HG03575 (cell line): ENCODE data around the gene ELOB.

Experiments used
- ATAC-seq: cut with Tn5 transposase; IDR thresholded peaks from one replicate; pipeline ENCODE4 v1.9.1; 2021; ENCODE audit not compliant: unreplicated experiment, insufficient number of reproducible peaks, low FRiP score; ENCODE audit errors: extremely low read depth

Gene ELOB

DNA sequence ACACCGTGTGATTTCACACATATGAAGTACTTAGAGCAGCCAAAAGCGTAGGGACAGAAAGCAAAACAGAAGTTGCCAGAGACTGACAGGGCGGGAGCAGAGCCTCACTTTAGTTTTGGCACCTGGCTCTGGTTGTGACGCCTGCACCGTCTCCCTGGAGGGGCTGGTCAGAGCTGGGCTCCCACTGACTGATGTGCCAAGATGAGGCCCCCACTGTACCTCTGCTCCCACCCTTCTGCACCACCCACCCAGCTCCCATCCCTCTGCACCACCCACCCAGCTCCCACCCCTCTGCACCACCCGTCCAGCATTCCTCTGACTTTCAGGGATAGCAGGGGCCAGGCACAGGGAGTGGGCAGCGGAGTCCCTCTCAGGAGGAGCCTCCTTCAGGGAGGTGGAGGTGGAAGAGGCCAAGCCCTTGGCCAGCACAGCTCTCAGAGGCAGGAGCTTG lies 36.7 kb upstream of the ELOB start:
- no peak for ATAC-seq

DNA sequence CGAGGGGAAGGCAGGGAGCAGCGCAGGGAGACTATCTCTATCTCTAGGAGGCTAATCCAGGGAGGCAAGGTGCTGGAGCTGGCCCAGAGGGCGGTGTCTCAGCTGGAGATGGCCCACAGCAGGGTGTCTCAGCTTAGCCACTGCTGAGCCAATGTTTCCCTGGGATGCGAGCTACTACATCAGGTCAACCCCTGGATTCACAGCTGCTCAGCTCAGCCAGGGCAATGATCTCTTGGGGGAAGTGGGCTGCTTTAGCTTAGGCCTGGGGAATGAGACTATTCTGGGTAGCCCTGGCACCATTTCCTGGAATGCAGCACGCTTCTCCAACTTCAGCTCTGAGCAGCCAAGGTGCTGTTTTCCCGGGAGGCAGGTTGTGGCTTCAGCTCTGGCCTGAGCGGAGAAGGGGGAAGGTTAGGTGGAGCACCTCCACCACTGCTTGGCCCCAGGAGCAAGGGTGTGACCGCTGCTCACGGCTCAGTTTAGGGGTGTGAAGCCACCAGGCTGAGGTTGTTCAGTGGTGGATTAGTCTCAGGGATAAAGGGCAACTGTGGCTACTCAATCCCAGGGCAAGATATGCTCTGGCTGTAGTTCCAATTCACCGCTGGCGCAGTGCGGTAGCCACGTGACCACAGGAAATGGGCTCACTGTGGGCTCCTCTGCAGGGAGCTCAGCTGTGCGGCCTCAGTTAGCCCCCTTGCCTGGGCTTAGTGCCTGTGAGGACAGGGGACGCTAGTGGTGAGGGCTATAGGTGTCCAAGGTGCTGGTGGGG lies 34.8 kb upstream of the ELOB start:
- no peak for ATAC-seq

DNA sequence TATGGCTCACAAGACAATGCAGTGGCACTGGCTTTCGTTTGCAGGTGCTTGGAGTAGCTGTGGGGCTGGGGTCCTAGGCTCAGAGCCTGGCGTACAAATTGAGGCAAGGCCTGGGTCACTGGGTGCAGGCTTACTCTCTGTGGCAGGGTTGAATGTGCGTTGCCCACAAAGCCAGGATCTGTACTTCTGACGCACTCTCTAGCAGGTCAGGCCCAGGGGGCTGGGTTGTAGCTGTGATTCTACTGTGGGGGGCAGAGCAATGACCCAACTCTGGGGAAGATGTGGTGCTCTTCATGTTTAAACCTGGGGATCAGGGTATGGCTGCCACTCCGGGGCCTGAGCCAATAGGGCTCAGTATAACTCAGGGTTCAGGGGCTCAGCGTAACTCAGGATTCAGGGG lies 33.6 kb upstream of the ELOB start:
- no peak for ATAC-seq

DNA sequence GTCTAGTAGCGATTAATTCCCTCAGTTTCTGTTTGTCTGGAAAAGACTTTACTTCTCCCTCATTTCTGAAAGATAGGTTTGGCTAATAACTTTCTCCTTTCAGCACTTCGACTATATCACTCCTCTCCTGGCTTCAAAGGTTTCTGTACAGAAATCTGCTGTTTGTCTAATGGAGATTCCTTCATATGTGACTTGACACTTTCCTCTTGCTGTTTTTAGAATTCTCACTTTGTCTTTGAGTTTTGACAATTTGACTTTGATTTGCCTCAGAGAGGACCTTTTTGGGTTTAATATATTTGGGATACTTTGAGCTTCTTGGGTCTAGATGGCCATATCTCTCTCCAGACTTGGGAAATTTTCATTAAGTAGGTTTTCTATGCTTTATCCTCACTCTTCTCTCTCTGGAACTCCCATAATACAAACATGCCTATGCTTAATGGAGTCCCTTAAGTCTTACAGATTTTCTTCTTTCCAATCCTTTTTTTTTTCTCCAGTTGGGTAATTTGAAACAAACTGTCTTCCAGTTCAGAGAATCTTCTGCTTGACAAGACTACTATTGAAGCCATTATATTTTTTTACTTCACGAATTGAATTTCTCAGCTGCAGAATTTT lies 32.2 kb upstream of the ELOB start:
- ATAC-seq, result no peak

DNA sequence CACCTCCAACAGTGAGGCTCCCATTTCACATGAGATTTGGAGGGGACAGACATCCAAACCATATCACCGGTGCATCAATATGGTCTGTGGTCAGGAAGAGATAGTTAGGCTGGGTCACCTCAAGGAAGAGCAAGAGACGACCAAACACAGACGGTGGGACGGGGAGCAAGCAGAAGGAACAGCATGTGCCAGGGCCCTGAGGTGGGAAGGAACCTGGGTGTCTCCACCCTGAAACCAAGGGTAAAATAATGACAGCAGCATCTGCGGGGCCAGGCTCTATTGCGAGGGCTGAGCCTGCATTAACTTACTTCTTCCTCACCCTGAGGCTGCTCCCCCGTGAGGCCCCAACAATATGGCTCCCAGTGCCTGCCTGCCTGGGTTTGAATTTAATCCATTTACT lies 31.1 kb upstream of the ELOB start:
- ATAC-seq, result no peak

DNA sequence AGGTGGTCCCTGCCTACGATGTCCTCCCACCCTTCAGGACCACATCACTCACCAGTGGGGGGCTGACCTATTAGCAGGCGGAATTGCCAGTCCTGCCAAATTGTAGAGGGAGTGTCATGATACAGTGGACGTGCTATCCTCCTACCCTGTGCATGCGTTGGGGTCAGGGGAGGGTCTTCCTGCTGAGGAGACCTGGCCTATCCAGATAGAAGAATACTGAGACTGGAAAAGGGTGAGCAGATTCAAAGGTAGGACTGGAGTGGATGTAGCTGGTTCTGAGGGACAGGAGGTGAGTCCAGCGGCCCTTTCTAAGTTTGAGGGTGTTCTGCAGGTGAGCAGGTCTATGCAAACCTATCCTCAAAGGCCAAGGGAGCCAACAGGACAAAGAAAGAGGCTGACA lies 29.2 kb upstream of the ELOB start:
- no peak for ATAC-seq

DNA sequence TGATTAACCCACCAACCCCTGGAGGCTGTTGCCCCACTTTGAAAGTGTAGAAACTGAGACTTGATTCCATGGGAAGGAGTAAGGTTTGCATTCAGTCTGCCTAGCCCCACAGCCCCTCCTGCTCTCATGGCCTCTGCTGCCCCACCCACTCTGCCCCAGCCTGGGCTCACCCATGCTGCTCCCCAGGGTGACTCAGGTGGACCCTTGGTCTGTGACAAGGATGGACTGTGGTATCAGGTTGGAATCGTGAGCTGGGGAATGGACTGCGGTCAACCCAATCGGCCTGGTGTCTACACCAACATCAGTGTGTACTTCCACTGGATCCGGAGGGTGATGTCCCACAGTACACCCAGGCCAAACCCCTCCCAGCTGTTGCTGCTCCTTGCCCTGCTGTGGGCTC lies 27.6 kb upstream of the ELOB start:
- no peak for ATAC-seq

DNA sequence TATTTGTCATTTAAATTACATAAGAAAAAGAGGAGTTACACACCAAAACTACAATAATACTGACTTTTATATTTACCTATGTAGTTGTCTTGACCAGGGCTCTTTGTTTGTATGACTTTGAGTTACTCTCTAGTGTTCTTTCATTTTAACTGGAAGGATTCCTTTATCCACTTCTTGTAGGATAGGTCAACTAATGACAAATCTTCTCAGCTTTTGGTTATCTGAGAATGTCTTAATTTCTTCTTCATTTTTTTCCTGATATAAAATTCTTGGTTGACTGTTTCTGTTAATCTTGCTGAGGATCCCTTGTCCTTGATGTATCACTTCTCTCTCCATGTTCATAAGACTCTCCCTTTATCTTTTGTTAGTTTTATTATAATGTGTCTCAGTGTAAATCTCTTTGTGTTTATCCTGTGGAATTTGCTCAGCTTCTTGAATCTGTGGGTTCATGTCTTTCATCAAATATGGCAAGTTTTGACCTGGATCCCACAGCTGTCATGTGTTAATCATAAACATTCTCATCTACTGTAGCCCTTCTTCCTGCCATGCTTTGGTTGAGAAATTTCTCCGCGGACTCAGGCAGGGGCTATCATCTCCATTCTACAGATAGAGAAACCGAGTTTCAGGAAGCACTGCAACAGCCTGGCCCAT lies 26.6 kb upstream of the ELOB start:
- no peak for ATAC-seq

DNA sequence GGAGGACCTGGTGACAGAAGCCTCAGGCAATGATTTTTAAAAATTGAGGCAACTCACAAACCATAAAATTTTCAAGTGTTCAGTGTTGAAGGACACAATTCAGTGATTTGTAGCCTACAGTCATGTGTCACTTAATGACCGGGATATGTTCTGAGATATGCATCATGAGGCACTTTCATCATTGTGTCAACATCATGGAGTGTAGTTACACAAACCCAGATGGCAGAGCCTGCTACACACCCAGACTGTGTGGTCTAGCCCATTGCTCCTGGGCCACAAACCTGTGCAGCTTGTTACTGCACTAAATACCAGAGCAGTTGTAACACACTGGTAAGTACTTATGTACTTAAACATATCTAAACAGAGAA lies 22.8 kb upstream of the ELOB start:
- no peak for ATAC-seq

DNA sequence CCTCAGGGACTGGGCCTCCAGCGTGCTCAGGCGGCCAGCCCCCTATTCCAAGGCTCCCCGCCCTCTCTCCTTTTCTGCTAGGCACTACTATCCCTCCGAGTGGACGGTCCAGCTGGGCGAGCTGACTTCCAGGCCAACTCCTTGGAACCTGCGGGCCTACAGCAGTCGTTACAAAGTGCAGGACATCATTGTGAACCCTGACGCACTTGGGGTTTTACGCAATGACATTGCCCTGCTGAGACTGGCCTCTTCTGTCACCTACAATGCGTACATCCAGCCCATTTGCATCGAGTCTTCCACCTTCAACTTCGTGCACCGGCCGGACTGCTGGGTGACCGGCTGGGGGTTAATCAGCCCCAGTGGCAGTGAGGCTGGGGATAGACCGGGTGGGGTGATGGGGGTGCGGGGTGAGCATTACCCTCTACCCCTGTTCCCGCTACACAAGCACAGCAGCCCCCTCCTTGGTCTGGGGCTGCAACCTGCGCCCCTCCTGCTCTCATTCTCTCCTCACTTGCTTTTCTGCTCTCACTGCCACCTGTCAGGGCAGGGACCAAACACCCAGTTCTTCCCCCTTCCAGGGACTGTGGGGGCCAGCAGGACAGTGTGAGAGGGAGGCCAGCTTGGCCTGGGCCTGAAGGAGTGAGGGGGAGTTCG lies 22.3 kb upstream of the ELOB start:
- no peak for ATAC-seq

DNA sequence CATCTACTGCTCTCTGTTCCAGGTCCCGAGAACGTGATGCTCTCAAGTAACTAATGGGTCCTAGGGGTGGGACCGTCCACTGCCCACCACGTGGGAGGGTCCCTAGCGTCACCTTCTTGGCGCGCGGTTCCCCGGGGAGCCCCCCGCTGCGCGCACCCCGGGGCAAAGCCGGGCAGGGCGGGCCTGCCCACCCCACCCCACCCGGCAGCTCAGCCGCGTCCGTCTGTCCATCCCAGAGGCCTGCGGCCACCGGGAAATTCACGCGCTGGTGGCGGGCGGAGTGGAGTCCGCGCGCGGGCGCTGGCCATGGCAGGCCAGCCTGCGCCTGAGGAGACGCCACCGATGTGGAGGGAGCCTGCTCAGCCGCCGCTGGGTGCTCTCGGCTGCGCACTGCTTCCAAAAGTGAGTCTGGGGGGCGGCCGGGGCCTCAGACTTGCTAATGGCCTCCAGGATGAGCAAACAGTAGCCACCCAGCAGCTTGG lies 21.7 kb upstream of the ELOB start:
- ATAC-seq, result no peak

DNA sequence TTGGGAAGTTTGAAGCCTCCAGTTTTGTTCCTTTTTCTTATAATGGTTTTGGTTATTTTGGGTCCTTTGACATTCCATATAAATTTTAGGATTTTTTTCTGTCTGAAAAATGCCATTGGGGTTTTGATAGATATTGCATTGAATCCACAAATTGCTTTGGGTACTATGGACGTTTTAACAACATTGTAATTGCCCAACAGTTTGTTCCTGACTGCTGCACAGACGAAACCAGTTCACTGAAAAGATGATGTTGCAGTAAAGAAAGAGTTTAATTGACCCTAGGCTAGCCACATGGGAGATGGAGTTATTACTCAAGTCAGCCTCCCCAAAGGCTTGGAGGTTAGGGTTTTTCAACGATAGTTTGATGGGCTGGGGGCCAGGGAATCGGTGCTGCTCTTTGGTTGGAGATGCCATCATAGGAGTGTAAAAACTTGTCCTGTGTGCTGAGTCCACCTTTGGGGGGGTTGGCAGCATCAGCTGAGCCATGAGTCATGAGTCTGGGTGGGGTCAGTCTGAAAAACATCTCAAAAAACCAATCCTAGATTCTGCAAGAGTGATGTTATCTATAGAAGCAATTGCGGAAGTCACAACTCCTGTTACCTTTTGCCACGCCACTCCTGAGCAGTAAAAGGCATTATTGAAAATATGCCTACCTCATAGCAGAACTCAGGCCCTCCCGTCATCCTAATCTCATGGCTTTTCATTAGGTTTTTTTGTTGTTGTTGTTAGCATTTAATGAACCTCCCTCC lies 18.5 kb upstream of the ELOB start:
- no peak for ATAC-seq

DNA sequence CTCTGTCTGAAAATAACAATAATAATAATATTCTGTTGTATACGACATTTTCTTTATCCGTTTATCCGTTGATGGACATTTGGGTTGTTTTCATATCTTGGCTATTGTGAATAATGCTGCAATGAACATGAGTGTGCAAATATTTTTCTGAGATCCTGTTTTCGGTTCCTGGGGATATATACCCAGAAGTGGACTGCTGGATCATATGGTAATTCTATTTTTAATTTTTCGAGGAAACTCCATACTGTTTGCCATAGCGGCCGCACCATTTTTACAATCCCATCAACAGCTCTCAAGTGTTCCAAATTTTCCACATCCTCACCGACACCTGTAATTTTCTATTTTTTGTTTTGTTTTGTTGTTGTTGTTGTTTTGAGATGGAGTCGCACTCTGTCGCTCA lies 15.9 kb upstream of the ELOB start:
- ATAC-seq, result no peak

DNA sequence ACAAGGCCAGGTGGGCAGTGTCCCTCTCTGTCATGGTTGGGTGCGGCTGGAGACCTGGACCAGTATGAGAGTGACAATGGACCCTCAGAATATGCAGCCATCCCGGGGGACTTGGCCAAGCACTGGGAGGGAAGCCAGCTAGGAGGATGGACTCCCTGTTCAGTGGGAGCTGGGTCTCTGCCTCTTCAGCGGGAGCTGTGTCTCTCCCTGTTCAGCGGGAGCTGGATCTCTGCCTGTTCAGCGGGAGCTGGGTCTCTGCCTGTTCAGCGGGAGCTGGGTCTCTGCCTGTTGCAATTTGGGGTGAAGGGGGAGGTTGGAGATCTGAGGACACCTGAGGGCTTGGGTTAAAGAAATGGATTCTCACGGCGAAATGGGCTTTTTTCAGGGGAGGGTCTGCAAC lies 14.1 kb upstream of the ELOB start:
- no peak for ATAC-seq

DNA sequence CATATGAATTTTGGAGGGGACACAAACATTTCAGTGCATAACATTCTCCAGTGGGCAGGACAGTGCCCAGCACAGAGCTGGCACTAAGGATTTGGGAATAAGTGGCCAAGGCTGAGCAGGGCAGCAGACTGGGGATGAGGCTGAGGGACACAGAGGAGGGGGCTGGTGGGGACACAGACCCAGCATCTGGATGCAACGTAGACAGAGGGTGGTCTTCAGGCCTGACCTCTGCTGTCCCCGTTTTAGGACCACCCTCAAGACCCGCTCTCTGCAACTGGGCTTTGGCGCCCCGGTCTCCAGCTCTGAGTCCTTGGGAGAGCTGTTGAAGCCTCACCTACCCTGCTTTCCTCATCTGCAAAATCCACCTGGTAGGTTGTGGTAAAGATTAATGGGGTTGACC lies 13.6 kb upstream of the ELOB start:
- ATAC-seq, result no peak

DNA sequence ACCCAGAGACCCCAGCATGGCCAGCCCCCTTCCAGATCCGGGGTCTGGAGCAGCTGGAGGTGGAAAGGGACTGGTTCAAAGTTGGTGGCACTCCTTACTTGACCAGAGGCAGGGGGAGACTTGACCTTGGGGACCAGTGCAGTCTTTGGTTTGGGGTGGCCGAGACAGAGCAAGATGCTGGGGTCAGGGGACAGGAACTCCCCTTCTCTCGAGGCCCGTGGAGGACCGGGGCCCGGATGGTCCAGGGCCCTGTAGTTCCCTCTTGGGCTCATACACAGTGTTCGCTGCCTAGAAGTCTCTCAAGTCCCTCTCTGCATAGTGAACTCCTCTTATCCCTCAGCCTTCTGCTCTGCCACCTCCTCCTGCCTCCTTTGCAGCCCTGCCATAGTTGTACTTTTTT lies 10.9 kb upstream of the ELOB start:
- no peak for ATAC-seq

DNA sequence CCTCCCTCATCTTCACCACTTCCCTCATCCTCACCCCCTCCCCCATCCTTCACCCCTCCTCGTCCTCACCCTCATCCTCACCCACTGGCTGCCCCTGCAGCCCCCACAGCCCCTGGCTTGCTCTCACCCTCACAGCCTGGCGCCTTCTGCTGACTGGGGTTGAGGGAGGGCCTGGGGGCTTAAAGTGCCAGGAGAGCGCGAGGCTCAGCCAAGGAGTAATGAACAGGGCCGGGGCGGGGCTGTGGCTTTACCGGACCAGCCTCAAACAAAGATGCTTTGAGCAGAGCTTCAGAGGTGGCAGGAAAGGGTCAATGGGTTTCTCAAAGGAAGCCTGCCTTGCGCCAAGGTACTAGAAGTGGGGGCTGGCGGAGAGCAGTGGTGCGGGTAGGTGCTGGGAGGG lies 10.3 kb upstream of the ELOB start, which contains the start of gene PRSS33:
Gene PRSS33 (minus strand): TSS at position 155 of the 400 bp plus-strand sequence. CDS start 1,013 bp downstream, outside the sequence.
- ATAC-seq, result no peak

DNA sequence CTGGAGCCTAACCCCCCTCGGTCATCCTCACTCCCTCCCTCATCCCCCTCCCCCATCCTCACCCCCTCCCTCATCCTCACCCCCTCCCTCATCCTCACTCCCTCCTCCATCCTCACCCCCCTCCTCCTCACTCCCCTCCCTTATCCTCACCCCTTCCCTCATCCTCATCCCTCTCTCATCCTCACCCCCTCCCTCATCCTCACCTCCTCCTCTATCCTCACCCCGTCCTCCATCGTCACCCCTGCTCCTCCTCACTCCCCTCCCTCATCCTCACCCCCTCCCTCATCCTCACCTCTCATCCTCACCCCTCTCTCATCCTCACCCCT lies 9.7 kb upstream of the ELOB start:
- no peak for ATAC-seq
